ENCODE measurements around the gene PPT2. TPM values are rescaled to one million over a fixed set of nuclear protein-coding genes. Genes with fewer than 3 reads are reported as not detected.

The PPT2 gene
- 159 TPM for polyA plus RNA-seq (2012; ENCODE audit: insufficient read depth, insufficient read length, low read depth)

GRCh38 chr6:32153564-32154513 lies at the start of gene PPT2:
PPT2 (plus strand) TSS chr6:32154141; CDS start chr6:32154595, 454 bp downstream.
- peak; percentile 95 for DNase-seq
- Histone ChIP-seq H3K27me3 (no peaks in the 10 kb centered on the region), H3K9me3 (no peaks in the 10 kb centered on the region), H3K36me3 (peaks cover 31% of the 10 kb centered on the region), H3K4me3 (ENCODE audit: low read depth, low read length) (peak within 1 kb of the TSS; percentile 96), H3K4me1 (peaks cover 7% of the 10 kb centered on the region)
- TF ChIP-seq CTCF (IDR thresholded peaks at IDR 0.05; ENCODE audit: low read depth, low read length) = peak; percentile 30; the same call in 1 of the 2 replicates

DNA sequence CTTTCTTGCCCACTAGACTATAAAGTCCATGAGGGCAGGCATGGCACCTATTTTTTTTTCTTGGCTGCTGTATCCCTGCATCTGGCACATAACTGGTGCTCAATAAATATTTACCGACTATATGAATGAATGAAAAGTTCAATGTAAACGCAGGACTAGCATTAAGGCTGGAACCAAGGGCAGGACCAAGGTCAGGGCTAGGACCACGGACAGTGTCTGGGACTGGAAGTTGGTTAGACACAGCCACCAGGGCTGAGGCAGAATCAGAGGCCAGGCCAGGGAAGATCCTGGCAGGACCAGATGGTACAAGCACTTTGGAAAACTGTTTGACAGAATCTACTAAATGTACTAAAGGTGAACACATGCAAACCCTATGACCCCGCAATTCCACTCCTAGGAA lies 48.5 kb upstream of the PPT2 start:
- Histone ChIP-seq H3K4me1 (no peaks in the 10 kb centered on the region), H3K27me3 (peaks cover 47% of the 10 kb centered on the region), H3K9me3 (no peaks in the 10 kb centered on the region), H3K36me3 (no peaks in the 10 kb centered on the region), H3K4me3 (ENCODE audit: low read depth, low read length) (no peak overlapping the region)
- DNase-seq = no peak
- TF ChIP-seq CTCF (IDR thresholded peaks at IDR 0.05; ENCODE audit: low read depth, low read length) = no peak

DNA sequence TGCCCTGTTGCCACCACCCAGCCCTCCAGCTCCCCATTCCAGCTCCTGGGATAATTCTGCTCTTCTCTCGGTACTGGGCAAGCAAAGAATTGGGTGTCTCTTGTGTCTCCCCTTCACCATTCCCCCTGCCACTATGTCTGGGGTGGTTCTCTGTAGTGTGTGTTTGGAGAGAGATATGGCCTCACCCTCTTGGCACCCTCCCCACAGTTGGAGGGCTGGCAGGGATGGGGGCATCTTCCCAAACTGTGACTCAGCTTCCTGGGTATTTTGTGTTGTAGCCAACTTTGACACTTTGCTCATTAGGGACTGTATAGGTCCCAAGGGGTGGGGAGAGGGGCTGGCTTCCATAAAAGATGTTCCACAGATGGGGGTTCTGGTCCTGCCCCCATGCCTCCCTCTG lies 46.5 kb upstream of the PPT2 start:
- Histone ChIP-seq H3K36me3 (no peaks in the 10 kb centered on the region), H3K4me3 (ENCODE audit: low read depth, low read length) (no peak overlapping the region), H3K9me3 (no peaks in the 10 kb centered on the region), H3K27me3 (peaks cover 50% of the 10 kb centered on the region), H3K4me1 (no peaks in the 10 kb centered on the region)
- no peak for TF ChIP-seq CTCF (IDR thresholded peaks at IDR 0.05; ENCODE audit: low read depth, low read length)
- DNase-seq = no peak

GRCh38 chr6:32108094-32108627 lies 45.8 kb upstream of the PPT2 start:
- H3K9me3 ChIP-seq = no peaks in the 10 kb centered on the region
- no peak for TF ChIP-seq CTCF (IDR thresholded peaks at IDR 0.05; ENCODE audit: low read depth, low read length)
- DNase-seq = no peak
- no peaks in the 10 kb centered on the region for H3K4me1 ChIP-seq
- H3K27me3 ChIP-seq = peaks cover 50% of the 10 kb centered on the region
- H3K4me3 ChIP-seq (ENCODE audit: low read depth, low read length) = no peak overlapping the region
- H3K36me3 ChIP-seq = no peaks in the 10 kb centered on the region

- H3K4me3 ChIP-seq (ENCODE audit: low read depth, low read length) = no peak overlapping the region
Observed at GRCh38 chr6:32108727-32109113, 45.2 kb upstream of the PPT2 start.

More at GRCh38 chr6:32108727-32109113, 45.2 kb upstream of the PPT2 start:
- Histone ChIP-seq H3K9me3 (no peaks in the 10 kb centered on the region), H3K36me3 (no peaks in the 10 kb centered on the region), H3K27me3 (peaks cover 50% of the 10 kb centered on the region), H3K4me1 (no peaks in the 10 kb centered on the region)
- no peak for DNase-seq
- no peak for TF ChIP-seq CTCF (IDR thresholded peaks at IDR 0.05; ENCODE audit: low read depth, low read length)

Data from BE2C (cell line).